GM18498 (cell line): ENCODE results near the gene SNX30.

ENCODE experiments used
- ATAC-seq: cut with Tn5 transposase; IDR thresholded peaks from one replicate; pipeline ENCODE4 v1.9.1; 2021; ENCODE audit warnings: mild to moderate bottlenecking, moderate library complexity; ENCODE audit not compliant: unreplicated experiment

The SNX30 gene

GRCh38 chr9:112777914-112778313, 27.4 kb downstream of the SNX30 start:
- no peak for ATAC-seq

DNA sequence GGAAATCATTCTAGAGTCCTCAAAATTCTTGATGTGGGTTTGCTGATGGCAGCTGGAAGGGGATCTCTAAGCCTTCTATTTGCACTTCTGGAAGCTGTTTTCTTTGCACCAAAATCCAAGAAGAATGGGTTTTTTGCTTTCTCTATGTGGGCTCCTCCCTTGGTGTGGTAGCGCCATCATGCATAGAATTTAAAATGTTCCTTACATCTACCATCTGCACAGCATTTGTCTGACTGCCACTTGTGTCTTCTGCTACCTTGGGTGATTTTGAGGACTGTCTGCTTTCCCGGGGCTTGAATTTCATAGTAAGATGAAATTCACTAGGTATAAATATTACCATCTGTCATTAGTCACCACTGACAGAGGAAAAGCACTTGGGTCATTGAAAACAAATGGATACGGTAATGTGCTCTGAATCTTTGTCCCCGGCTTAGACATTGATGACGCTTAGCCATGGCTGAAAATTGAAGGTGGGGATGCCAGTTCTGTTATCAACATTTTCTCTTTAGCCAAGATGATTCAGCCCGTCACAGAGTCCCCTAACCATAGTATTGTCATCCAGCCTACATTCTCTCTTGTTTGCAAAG, 30.0 kb downstream of the SNX30 start:
- ATAC-seq = no peak

DNA sequence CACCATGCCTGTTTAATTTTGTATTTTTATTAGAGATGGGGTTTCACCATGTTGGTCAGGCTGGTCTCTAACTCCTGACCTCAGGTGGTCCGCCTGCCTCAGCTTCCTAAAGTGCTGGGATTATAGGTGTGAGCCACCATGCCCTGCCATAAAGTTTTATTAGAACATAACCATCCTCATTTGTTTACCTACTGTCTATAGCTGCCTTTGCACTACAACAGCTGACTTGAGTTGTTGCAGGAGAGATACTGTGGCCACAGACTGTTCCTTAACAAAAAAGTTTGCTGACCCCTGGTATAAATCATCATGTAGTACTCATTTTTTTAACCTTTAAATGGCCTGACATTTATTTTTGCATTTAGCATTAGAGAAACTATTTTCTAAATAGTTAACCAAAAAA, 31.7 kb downstream of the SNX30 start:
- ATAC-seq = no peak

GRCh38 chr9:112783551-112783954, 33.0 kb downstream of the SNX30 start:
- no peak for ATAC-seq

- no peak for ATAC-seq
Observed at GRCh38 chr9:112784020-112784785, 33.6 kb downstream of the SNX30 start.

DNA sequence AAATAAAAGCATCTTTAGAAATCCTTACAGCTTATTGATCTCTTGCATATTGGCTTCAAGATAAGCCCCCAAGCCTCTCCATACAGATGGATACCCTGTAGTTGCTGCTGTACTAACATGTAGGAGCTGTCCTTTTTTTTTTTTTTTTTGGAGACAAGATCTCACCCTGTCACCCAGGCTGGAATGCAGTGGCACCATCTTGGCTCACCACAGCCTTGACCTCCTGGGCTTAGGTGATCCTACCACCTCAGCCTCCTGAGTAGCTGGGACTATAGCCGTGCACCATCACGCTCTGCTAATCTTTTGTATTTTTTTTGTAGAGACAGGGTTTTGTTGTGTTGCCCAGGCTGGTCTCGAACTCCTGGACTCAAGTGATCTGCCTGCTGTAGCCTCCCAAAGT, 35.4 kb downstream of the SNX30 start:
- ATAC-seq = no peak

- ATAC-seq = no peak
Observed at GRCh38 chr9:112786829-112787520, 36.4 kb downstream of the SNX30 start.

- ATAC-seq = no peak
Observed at GRCh38 chr9:112787978-112788377, 37.4 kb downstream of the SNX30 start.

DNA sequence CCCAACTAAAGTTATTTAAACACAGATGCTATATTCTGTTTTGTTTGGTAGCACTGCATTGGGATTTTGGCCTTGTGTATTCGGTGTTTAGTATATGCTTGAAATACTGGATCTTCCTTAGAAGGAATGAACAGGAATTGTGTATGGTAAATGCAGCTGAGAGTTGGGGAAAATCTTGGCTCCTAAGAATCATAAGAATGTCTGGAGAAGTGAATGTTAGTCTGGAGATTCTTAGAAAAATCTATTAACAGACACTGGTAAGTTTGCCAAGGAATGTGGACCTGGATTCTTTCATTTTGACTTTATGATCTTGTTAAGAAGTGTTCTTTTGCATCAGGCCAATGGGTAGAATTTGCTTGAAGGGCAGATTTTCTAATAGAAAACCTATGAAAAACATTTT, 38.9 kb downstream of the SNX30 start:
- ATAC-seq = no peak

GRCh38 chr9:112789891-112790774, 39.6 kb downstream of the SNX30 start:
- no peak for ATAC-seq

GRCh38 chr9:112792670-112793069, 42.1 kb downstream of the SNX30 start:
- ATAC-seq = no peak

- peak; percentile 84 for ATAC-seq
Observed at GRCh38 chr9:112793213-112793810, 42.8 kb downstream of the SNX30 start.

DNA sequence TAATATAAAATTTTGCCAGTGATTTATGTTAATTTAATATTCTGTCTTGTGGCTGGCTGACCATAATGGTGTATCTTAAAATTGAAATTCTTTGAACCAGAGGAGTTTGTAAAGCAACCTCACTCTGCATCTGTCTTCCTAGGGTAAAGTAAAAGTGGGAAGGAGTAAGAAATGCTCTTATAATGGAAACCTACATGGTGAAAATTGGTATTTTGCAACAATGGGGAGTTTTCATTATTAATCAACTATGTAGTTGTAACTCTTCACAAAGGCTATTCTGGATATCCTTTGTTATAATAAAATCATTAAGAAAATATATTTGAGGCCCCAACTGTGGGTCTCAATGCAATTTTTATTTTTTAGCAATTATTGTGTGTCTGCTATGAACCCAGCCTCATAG, 44.2 kb downstream of the SNX30 start:
- ATAC-seq = no peak

DNA sequence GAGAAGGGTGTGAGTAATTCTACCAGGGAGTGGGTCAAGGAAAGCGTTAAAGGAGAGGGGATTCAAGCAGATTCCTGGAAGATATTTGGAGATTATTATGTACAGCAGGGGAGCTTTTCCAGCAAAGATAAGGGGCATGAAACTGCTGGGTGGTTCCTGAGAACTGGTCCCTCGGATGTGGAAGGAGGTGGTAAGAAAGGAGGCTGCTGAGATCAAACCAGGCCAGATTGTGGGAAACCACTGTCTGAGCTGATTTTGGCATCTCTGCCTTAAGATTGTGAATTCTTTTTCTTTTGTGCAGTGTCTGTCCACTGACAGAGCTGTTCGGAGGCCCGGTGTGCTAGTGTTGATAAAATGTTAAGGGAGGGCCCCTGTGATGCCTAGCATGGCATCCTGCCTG, 45.4 kb downstream of the SNX30 start:
- no peak for ATAC-seq

- ATAC-seq = no peak
Observed at GRCh38 chr9:112796485-112796884, 45.9 kb downstream of the SNX30 start.

DNA sequence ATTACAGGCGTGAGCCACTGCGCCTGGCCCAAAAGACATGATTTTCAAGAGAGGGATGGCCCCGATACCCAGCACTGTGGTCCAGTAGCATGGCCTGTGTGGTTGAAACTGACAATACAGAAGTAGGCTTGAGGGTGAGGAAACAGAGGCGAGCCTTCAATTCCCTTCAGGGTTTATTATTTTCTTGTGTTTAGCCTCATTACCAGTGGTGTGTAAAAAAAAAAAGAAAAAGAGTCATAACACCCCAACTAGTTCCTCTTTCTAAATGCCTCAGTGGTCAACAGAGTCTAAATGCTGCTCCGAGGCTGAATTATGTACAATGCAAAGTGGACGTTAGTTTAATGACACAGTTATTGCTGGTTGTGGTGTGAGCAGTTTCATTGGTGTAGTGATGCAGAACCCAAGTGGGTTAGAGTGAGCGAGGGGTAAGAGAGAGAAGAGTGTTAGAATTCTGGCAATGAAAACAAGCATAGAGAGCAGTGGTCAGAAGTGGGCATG, 58.8 kb downstream of the SNX30 start:
- ATAC-seq = peak; percentile 99

- no peak for ATAC-seq
Observed at GRCh38 chr9:112809906-112810305, 59.3 kb downstream of the SNX30 start.

- ATAC-seq = no peak
Observed at GRCh38 chr9:112810696-112811490, 60.3 kb downstream of the SNX30 start.

- no peak for ATAC-seq
Observed at GRCh38 chr9:112811518-112811917, 61.0 kb downstream of the SNX30 start.

DNA sequence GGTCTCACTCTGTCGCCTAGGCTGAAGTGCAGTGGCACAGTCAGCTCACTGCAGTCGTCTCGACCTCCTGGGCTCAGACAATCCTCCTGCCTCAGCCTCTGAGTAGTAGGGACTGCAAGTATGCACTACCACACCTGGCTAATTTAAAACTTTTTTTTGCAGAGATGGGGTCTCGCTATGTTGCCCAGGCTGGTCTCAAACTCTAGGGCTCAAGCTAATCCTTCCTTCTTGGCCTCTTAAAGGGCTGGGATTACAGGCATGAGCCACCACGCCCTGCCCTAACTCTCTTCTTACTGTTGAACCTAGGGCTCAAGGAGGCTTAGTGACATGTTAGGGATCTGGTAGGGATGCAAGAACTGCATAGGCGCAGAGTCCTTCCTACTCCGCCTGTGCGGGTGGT, 65.3 kb downstream of the SNX30 start:
- ATAC-seq = no peak
